Right ventricle myocardium inferior (tissue), 1 donor: ENCODE results near the gene FCN2. TPM values are rescaled to one million over a fixed set of nuclear protein-coding genes. Genes with fewer than 3 reads are reported as not detected.

Experiments used
- ATAC-seq: fragments of 200-7000 bp; cut with Tn5 transposase; one replicate; pipeline ENCODE4 v1.9.1; 2020; ENCODE audit warnings: mild to moderate bottlenecking, moderate library complexity
- DNase-seq: peaks from one replicate; pipeline ENCODE4 v3.0.0; 2021; ENCODE audit errors: missing footprints
- intact Hi-C: fragments of 100-400 bp; cut with DNase I; formaldehyde crosslinking; loops from one replicate; pipeline ENCODE4 v1.11.0; 2022
- long read RNA-seq: library from polyadenylated mRNA; unstranded; transcript quantifications from one replicate; pipeline ENCODE4 v2.0.0, GENCODE V29; 2021
- total RNA-seq: library from RNA; stranded (reverse); fragmentation: NEBNext Ultra II Directional; extraction: Animal tissue kit (Norgen Biotek cat#: 25700); gene quantifications from one replicate; pipeline ENCODE4 v1.2.1, GENCODE V29; 2021
- donor health status: DM: no; HTN: yes; CAD: no; lungs with severe emphysema.

Gene FCN2
- not detected for total RNA-seq
- long read RNA-seq, result 0 reads

DNA sequence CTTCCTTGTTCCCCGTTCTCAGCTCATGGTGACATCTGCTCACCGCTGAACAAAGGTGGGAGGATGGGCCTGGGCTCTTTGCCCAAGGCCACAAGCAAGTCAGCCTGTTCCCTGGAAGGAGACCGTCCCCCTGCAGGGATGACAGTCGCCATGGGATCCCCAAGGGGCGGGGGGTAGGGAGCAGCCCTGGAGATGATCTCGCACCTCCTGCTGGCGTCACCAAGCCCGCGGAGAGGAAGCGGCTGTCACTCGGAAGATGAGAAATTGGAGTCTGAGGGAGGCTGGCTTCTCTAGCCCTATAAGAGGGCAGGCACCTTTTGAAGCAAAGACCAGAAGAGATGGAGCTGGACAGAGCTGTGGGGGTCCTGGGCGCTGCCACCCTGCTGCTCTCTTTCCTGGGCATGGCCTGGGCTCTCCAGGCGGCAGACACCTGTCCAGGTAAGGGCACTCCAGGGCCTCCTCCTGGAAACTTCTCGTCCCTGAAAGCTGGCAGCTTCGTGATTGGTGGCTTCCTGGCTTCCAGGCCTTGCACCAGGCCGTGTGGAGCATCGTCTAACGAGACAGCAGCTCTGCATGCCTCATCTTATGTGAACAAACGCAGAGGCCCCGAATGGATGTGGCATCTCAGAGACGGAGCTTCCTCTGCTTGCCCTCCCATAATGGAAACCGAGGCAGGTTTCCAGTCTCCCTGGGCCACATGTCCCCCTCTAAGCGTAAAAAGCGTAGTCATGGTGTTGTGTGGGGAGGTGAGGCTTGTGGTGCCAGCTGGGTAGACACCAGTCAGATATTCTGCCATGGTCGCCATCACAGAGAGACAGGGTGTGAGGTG is at the start of gene FCN2:
FCN2 (plus strand) TSS at position 327 of the 829 bp plus-strand sequence; CDS start at position 339, 12 bp downstream.
- no peak for DNase-seq
- no peak for ATAC-seq
- intact Hi-C loops, result no loop called here

DNA sequence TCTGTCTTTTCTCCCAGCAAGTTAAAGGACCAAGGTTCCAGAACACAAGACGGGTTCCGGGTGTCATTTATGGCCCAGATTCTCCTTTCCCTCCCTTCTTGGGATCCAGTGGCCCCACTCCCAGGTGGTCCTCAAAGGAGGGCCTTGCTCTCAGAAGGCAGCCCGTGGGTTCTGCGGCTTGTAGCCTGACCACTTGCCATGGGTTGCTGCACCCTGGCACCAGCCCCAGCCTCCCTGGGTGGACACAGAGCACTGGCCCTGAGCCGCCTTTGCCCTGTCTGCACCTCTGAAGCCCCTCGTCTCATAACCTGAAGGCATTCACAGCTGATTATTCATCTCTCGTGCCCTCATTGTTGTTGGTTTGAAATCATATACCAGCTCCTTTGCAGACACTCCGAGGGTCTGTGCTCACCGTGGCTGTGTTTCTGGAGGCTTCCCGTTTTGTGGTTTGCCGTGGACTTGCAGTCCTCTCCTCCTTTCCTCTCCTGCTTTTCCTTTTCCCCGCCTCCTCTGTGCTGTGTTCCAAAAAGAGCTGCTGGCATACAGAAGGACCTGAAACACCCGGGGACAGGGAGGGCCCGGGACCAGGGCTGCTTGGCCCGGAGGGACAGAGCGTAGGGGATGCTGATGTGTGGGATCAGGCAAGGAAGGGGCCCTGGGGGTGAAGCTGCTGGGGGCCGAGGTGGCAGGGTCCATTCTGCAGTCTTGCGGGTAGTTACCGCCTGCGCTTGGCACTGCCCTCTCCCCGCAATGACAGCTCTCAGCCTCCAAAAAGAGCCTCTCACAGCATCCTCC is 49.5 kb upstream of the FCN2 start:
- intact Hi-C loops, result no loop called here
- DNase-seq, result no peak
- no peak for ATAC-seq

DNA sequence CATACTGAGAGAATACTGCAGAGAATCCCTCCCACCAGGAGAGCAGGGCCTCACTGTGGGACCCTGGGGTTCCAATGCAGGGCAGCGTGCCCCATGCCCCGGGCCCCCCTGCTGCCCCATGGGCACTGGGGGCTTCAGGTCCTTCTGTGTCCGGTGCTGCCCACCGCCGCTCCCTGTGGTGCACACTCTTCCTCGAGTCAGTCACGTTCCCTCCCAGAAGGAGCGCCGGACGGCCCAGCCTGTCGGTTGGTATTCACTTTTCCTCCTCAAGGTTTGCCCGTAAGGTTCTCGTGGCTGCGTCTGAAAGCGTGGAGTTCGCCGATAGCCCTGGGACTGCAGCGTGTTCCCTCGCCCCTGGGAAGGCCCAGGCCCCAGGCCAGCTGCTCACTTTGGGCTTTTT is 48.1 kb upstream of the FCN2 start:
- ATAC-seq (no peak), DNase-seq (no peak)
- intact Hi-C loops, result no loop called here

- no peak for DNase-seq
- ATAC-seq, result no peak
- intact Hi-C loops, result no loop called here
These were observed 47.2 kb upstream of the FCN2 start for GRCh38 chr9:134833294-134833880.

- ATAC-seq (no peak), DNase-seq (no peak)
- intact Hi-C loops, result no loop called here
These were observed 46.2 kb upstream of the FCN2 start for GRCh38 chr9:134834217-134834956.

GRCh38 chr9:134834957-134835419 is 45.6 kb upstream of the FCN2 start:
- intact Hi-C loops, result no loop called here
- DNase-seq (peak; percentile 68), ATAC-seq (no peak)

- intact Hi-C loops, result no loop called here
- DNase-seq, result peak; percentile 68
- peak; percentile 80 for ATAC-seq
These were observed 45.2 kb upstream of the FCN2 start for GRCh38 chr9:134835448-134835847.

- DNase-seq (peak; percentile 42), ATAC-seq (no peak)
- intact Hi-C loops, result no loop called here
These were observed 44.6 kb upstream of the FCN2 start for GRCh38 chr9:134835987-134836386.

GRCh38 chr9:134836406-134836970 is 44.1 kb upstream of the FCN2 start:
- intact Hi-C loops, result no loop called here
- no peak for ATAC-seq

DNA sequence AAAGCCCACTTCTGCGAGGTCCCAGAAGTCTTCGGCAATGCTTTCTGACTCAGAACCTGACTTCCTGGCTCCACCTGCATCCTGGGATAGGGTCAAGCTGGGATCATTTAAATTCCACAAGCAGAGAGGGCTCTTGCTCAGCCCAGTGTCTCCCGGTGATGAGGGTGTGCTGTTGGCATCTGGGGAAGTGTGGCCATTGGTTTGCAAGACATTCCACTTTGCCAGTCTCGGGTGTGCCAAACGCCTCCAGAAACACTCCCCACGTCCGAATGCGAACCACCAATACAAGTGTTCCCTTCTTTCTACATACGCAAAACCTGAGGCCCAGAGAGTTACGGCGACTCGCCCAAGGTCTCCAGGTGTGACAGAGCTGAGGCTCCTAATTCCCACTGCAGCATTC is 43.1 kb upstream of the FCN2 start:
- intact Hi-C loops, result no loop called here
- ATAC-seq (no peak), DNase-seq (no peak)

More at GRCh38 chr9:134836406-134836970, 44.1 kb upstream of the FCN2 start:
- no peak for DNase-seq

- no peak for ATAC-seq
- peak; percentile 59 for DNase-seq
- intact Hi-C loops, result no loop called here
These were observed 41.8 kb upstream of the FCN2 start for GRCh38 chr9:134838651-134839454.

- DNase-seq (peak; percentile 59), ATAC-seq (no peak)
These were observed 41.0 kb upstream of the FCN2 start for GRCh38 chr9:134839455-134840125.

DNA sequence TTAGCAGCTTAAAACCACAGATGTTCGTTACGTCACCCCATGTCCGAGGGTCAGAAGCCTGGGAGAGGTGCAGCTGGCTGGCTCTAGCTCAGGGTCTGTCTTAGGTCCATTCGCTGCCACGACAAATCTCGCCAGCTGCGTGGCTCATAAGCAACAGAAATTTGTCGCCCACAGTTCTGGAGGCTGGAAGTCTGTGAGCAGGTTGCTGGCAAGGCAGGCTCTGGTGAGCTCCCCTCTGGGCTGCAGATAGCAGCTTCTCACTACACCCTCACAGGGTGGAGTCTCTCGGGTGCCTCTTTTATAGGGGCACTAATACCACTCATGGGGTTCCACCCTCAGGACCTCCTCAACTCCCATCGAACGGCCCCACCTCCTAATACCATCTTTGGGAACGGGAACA is 40.1 kb upstream of the FCN2 start:
- intact Hi-C loops, result no loop called here
- DNase-seq (no peak), ATAC-seq (no peak)

More at GRCh38 chr9:134839455-134840125, 41.0 kb upstream of the FCN2 start:
- intact Hi-C loops, result no loop called here

GRCh38 chr9:134841180-134841904 is 39.3 kb upstream of the FCN2 start:
- ATAC-seq, result no peak
- intact Hi-C loops, result no loop called here
- DNase-seq, result no peak

DNA sequence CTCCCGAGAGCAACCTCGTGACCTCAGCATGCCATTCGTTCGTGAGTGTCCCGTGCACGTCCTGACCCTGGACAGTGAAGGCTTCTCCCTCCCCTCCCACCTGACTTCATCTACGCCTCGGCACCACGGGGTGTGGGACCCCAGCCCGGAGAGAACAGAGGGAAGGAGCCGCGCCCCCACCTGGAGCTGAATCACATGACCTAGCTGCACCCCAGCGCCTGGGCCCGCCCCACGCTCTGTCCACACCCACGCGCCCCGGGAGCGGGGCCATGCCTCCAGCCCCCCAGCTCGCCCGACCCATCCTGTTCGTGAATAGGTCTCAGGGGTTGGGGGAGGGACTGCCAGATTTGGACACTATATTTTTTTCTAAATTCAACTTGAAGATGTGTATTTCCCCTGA is 38.3 kb upstream of the FCN2 start:
- ATAC-seq, result no peak

DNA sequence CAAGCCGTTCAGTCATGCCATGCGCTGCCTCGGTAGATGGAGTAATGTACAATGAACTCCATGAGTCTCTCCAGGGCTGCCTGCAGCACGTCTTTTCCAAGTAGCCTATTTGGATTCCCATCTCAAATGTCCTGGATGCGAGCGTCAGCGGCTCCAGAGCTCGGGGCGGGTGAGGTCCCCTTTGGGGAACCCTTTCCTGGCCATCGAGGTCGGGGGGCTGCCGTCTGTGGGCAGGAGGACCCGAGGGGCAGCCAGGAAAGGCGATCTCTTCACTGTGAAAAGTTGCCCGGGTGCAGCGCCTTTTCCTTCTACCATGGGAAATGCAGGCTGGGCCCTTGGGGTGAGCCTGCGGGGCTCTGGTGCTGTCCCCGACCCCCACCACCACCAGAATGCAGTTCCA is 36.9 kb upstream of the FCN2 start:
- intact Hi-C loops, result no loop called here
- DNase-seq (no peak), ATAC-seq (no peak)

More for the DNA sequence above, 38.3 kb upstream of the FCN2 start:
- no peak for DNase-seq
- intact Hi-C loops, result no loop called here

- no peak for ATAC-seq
- DNase-seq, result no peak
- intact Hi-C loops, result no loop called here
These were observed 35.8 kb upstream of the FCN2 start for GRCh38 chr9:134844821-134845220.
